MG63 (cell line): ENCODE measurements around the gene ZNF605. TPM values are rescaled to one million over a fixed set of nuclear protein-coding genes. Genes with fewer than 3 reads are reported as not detected.
"Not testable (repeated sequence)": the region's sequence is repeated elsewhere in the genome, so short reads cannot be mapped to it uniquely, and the experiment has no call there.

Experiments used
- DNase-seq: peaks from one replicate; pipeline ENCODE4 v3.0.0-alpha.2; 2020
- H3K27me3 ChIP-seq: fragments of 250-450 bp; sonication (Bioruptor Pico); 2 replicates; pipeline ENCODE4 v1.5.1; 2020; ENCODE audit warnings: mild to moderate bottlenecking, moderate library complexity
- H3K36me3 ChIP-seq: fragments of 250-450 bp; sonication (Bioruptor Pico); 2 replicates; pipeline ENCODE4 v1.5.1; 2020; ENCODE audit warnings: mild to moderate bottlenecking, moderate library complexity
- H3K4me3 ChIP-seq: fragments of 250-450 bp; sonication (Bioruptor Pico); 2 replicates; pipeline ENCODE4 v1.5.1; 2020; ENCODE audit warnings: mild to moderate bottlenecking, moderate library complexity
- H3K9me3 ChIP-seq: fragments of 250-450 bp; sonication (Bioruptor Pico); 2 replicates; pipeline ENCODE4 v1.5.1; 2020; ENCODE audit warnings: mild to moderate bottlenecking, moderate library complexity
- total RNA-seq: library from RNA; depleted of rRNA; stranded (reverse); fragments of >200 nt; shearing (Covaris generic); gene quantifications from 2 replicates; pipeline ENCODE4 v1.2.3, GENCODE V29; 2014; ENCODE audit warnings: low replicate concordance; rRNA removed

The ZNF605 gene
- total RNA-seq, 1 experiment from 2014 or later = 3.9 TPM

DNA sequence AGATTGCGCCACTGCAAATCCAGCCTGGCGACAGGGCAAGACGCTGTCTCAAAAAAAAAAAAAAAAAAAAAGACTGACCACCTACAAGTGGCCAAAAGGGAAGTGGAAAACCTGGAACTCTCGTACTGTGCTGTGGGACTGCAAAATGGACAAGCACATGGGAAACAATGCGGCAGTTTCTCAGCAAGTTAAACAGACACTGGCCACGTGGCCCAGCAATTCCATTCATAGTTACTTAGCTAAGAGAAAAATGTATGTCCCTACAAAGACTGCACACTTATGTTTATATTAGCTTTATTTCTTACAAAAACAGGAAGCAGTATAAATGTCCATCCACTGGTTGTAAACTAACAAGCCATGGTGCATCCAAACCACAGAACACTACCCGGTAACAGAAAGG is 74.3 kb downstream of the ZNF605 start:
- no peaks in the 10 kb centered on the region for H3K27me3 ChIP-seq
- H3K9me3 ChIP-seq = peaks cover 10% of the 10 kb centered on the region
- no peak overlapping the region for H3K4me3 ChIP-seq
- no peak for DNase-seq
- peaks cover 8% of the 10 kb centered on the region; the same call in 1 of the 2 replicates for H3K36me3 ChIP-seq

DNA sequence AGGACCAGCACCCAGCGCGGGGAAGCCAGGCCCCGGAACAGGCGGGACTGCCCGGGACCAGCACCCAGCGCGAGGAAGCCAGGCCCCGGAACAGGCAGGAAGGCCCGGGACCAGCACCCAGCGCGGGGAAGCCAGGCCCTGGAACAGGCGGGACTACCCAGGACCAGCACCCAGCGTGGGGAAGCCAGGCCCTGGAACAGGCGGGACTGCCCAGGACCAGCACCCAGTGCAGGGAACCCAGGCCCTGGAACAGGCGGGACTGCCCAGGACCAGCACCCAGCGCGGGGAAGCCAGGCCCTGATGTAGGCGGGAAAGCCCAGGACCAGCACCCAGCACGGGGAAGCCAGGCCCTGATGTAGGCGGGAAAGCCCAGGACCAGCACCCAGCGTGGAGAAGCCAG is 81.5 kb downstream of the ZNF605 start:
- peaks cover 22% of the 10 kb centered on the region for H3K36me3 ChIP-seq
- H3K27me3 ChIP-seq, H3K9me3 ChIP-seq, H3K4me3 ChIP-seq, DNase-seq: not testable (repeated sequence)

DNA sequence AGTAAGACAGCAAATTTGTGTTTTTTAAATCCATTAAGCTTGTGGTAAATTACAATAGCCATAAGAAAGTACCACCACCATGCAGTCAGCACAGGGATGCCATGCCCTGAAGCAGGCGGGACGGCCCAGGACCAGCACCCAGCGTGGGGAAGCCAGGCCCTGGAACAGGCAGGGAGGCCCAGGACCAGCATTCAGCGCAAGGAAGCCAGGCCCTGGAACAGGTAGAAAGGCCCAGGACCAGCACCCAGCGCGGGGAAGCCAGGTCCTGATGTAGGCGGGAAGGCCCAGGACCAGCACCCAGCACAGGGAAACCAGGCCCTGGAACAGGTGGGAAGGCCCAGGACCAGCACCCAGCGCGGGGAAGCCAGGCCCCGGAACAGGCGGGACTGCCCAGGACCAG is 81.9 kb downstream of the ZNF605 start:
- no peaks in the 10 kb centered on the region for H3K9me3 ChIP-seq
- H3K36me3 ChIP-seq = peaks cover 22% of the 10 kb centered on the region
- no peak for DNase-seq
- H3K27me3 ChIP-seq = no peaks in the 10 kb centered on the region
- no peak overlapping the region for H3K4me3 ChIP-seq

DNA sequence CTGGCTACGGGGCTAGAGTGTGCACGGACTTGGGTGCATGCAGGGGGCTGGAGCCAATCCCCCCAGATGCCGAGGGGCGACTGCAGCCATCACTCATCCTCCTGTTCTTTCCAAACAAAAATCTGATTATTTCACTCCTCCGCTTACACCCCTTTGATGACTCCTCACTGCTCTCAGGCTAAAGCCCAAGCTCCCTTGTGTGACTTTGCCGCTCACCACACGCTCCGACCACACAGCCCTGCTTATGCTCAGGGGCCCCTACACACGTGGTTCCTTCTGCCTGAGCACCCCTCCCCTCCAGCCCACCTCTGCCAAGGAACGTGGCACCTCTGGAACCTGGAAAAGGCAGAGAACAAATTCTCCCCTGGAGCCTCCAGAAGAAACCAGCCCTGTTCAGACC is 82.4 kb downstream of the ZNF605 start:
- no peaks in the 10 kb centered on the region for H3K27me3 ChIP-seq
- H3K9me3 ChIP-seq = no peaks in the 10 kb centered on the region
- DNase-seq = no peak
- H3K36me3 ChIP-seq = peaks cover 22% of the 10 kb centered on the region
- H3K4me3 ChIP-seq = no peak overlapping the region

DNA sequence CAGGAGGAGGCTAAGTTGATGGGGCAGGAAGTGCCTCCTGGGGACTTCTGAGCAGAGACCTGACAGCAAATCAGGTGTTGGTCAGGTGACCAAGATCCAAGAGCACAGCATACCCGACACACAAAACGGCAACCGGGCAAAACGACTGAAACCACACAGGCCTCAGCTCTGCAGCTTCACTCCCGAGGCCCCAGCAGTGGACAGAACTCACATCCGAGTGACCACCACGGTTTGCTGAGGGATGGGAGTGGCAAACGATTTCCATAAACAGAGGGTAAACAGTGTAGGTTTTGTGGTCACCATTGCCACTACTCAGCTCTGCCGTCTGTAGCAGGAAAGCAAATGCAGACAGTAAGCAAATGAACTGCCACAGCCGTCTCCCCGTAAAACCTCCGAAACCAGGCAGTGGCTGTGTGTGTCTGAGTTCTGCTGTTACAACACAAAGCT is 83.1 kb downstream of the ZNF605 start:
- Histone ChIP-seq H3K27me3 (no peaks in the 10 kb centered on the region), H3K4me3 (no peak overlapping the region), H3K36me3 (peaks cover 21% of the 10 kb centered on the region), H3K9me3 (no peaks in the 10 kb centered on the region)
- DNase-seq = no peak

DNA sequence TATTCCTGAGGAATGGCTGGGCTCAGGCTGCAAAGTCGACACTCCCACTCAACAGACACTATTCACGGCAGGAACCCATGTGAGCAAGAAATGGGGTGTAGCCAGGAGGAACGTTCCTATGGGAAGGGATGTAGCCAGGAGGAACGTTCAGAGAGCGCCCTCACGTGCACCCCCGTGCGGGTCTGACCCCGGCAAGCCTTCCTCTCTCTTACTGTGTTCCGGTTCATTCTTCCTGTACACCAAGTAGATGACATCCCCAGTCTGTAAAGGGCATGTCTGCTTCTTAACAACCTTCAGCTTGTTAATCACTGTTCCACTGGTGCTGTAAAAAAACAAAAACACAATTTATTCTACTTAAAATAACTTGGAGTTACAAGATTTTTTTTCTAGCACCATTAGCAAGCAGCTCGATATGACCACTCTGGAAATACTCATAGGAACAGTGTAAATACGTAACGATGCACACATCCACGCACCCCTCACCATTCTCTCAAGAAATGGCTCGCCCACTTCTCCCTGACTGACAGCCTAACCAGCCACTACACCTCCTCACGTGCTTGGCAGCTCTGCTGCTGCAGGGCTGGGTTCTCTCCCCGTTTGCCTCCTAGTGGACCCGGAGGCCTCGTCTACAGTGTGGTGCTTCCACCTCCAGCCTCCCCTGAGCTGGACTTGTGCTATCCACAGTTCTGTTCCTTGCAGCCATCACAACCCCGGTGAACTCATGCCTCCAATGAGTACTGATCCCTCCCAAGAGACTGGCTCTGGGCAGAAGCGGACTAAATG is 83.8 kb downstream of the ZNF605 start:
- Histone ChIP-seq H3K9me3 (peaks cover 1% of the 10 kb centered on the region; the same call in 1 of the 2 replicates), H3K27me3 (no peaks in the 10 kb centered on the region), H3K36me3 (peaks cover 18% of the 10 kb centered on the region), H3K4me3 (no peak overlapping the region)
- DNase-seq = no peak

DNA sequence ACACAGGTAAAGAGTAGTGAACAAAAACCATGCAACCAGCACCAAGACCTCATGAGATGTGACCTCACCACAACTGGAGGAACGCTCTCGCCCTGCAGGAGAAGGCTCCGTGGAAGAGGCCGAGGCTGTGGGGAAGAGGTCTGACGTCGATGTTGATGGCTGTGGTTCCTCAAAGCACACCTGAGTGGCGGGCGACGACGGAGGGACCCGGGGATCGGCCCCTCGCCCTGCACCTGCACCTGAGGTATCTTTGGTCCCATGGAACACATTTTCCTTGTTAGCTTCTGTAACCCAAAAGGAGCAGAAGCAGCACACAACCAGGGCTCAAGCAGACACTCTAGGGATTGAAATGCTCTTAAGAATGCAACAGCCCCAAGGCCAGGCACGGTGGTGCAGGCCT is 86.6 kb downstream of the ZNF605 start:
- H3K36me3 ChIP-seq = peaks cover 7% of the 10 kb centered on the region; the same call in 1 of the 2 replicates
- H3K4me3 ChIP-seq = no peak overlapping the region
- H3K27me3 ChIP-seq = no peaks in the 10 kb centered on the region
- H3K9me3 ChIP-seq = peaks cover 3% of the 10 kb centered on the region; the same call in 1 of the 2 replicates
- DNase-seq = no peak

Other genes with a start within 250 kb of the ZNF605 start
- gene PGAM5, start 245.5 kb downstream of the ZNF605 start, total RNA-seq = 137 and 151 TPM in 2 replicates
- gene ANKLE2, start 194.5 kb downstream of the ZNF605 start, total RNA-seq = 63.0 and 75.7 TPM in 2 replicates
- 67.0 and 96.0 TPM in 2 replicates for gene GOLGA3, start 127.4 kb downstream of the ZNF605 start, total RNA-seq
- 12.6 and 33.3 TPM in 2 replicates for gene CHFR, start 68.7 kb downstream of the ZNF605 start, total RNA-seq
- gene ZNF26, start 30.1 kb upstream of the ZNF605 start, total RNA-seq = 10.5 and 10.9 TPM in 2 replicates
- 4.8 and 7.3 TPM in 2 replicates for gene ZNF84, start 81.2 kb upstream of the ZNF605 start, total RNA-seq
- gene ZNF140, start 124.6 kb upstream of the ZNF605 start, total RNA-seq = 0.26 TPM in 1 of 2 replicates, not detected in the other
- 0.10 TPM in 2 replicates for gene ZNF891, start 174.0 kb upstream of the ZNF605 start, total RNA-seq
- gene ZNF10, start 174.3 kb upstream of the ZNF605 start, total RNA-seq = 0.43 and 18.2 TPM in 2 replicates
- gene ZNF268, start 225.2 kb upstream of the ZNF605 start, total RNA-seq = 9.2 and 24.4 TPM in 2 replicates